Type B pancreatic cell (in vitro differentiated cells): ENCODE measurements around the gene C10orf90. TPM values are rescaled to one million over a fixed set of nuclear protein-coding genes. Genes with fewer than 3 reads are reported as not detected.

Source experiments
- DNase-seq: peaks from one replicate; pipeline ENCODE4 v3.0.0; 2021; ENCODE audit warnings: mixed read lengths; ENCODE audit not compliant: unreplicated experiment; ENCODE audit errors: extremely low spot score
- H3K27ac Mint-ChIP-seq: 2 replicates; pipeline ENCODE4 v1.8.0; 2021; ENCODE audit warnings: mild to moderate bottlenecking, mixed read lengths
- H3K27me3 Mint-ChIP-seq: 2 replicates; pipeline ENCODE4 v1.8.0; 2021; ENCODE audit warnings: mixed read lengths
- H3K36me3 Mint-ChIP-seq: 2 replicates; pipeline ENCODE4 v1.8.0; 2021; ENCODE audit warnings: mixed read lengths
- H3K4me1 Mint-ChIP-seq: one replicate; pipeline ENCODE4 v1.8.0; 2021; ENCODE audit warnings: mixed read lengths; ENCODE audit not compliant: unreplicated experiment
- H3K4me3 Mint-ChIP-seq: 2 replicates; pipeline ENCODE4 v1.8.0; 2021; ENCODE audit warnings: mild to moderate bottlenecking, mixed read lengths
- H3K9me3 Mint-ChIP-seq: 2 replicates; pipeline ENCODE4 v1.8.0; 2021; ENCODE audit warnings: mixed read lengths
- CTCF ChIP-seq: fragments of 200-600 bp; sonication (generic); conservative IDR thresholded peaks from 2 replicates; pipeline ENCODE4 v1.5.0; 2021; ENCODE audit warnings: antibody characterized with exemption, mild to moderate bottlenecking
- total RNA-seq: library from RNA; stranded (reverse); gene quantifications from 2 replicates; pipeline ENCODE4 v1.2.1, GENCODE V29; 2021; ENCODE audit warnings: low replicate concordance

The C10orf90 gene
- total RNA-seq, 1 donor from 2014 or later: 1.5 TPM

- Mint-ChIP-seq H3K4me1 (no peaks in the 10 kb centered on the region), H3K36me3 (no peaks in the 10 kb centered on the region), H3K9me3 (peaks cover 10% of the 10 kb centered on the region), H3K4me3 (no peak overlapping the region), H3K27ac (no peak overlapping the region), H3K27me3 (no peaks in the 10 kb centered on the region)
- no peak for DNase-seq
- no peak for TF ChIP-seq CTCF
Observed at GRCh38 chr10:126499744-126500143, 170.7 kb downstream of the C10orf90 start.

- H3K27me3 Mint-ChIP-seq: no peaks in the 10 kb centered on the region
- H3K27ac Mint-ChIP-seq: no peak overlapping the region
- peaks cover 10% of the 10 kb centered on the region for H3K9me3 Mint-ChIP-seq
- TF ChIP-seq CTCF: no peak
- no peaks in the 10 kb centered on the region for H3K36me3 Mint-ChIP-seq
- no peak overlapping the region for H3K4me3 Mint-ChIP-seq
- DNase-seq: no peak
- no peaks in the 10 kb centered on the region for H3K4me1 Mint-ChIP-seq
Observed at GRCh38 chr10:126497672-126498071, 172.8 kb downstream of the C10orf90 start.

- no peak overlapping the region for H3K4me3 Mint-ChIP-seq
- DNase-seq: no peak
- no peak for TF ChIP-seq CTCF
- no peaks in the 10 kb centered on the region for H3K36me3 Mint-ChIP-seq
- H3K9me3 Mint-ChIP-seq: peaks cover 10% of the 10 kb centered on the region
- no peaks in the 10 kb centered on the region for H3K27me3 Mint-ChIP-seq
- no peak overlapping the region for H3K27ac Mint-ChIP-seq
- H3K4me1 Mint-ChIP-seq: no peaks in the 10 kb centered on the region
Observed at GRCh38 chr10:126496771-126497545, 173.5 kb downstream of the C10orf90 start.

- peaks cover 6% of the 10 kb centered on the region for H3K27me3 Mint-ChIP-seq
Observed at GRCh38 chr10:126491476-126491875, 179.0 kb downstream of the C10orf90 start.

GRCh38 chr10:126481181-126481580 is 189.3 kb downstream of the C10orf90 start:
- TF ChIP-seq CTCF: no peak
- H3K27ac Mint-ChIP-seq: no peak overlapping the region
- no peak overlapping the region for H3K4me3 Mint-ChIP-seq
- no peaks in the 10 kb centered on the region for H3K36me3 Mint-ChIP-seq
- no peak for DNase-seq
- H3K4me1 Mint-ChIP-seq: peaks cover 5% of the 10 kb centered on the region
- peaks cover 4% of the 10 kb centered on the region for H3K27me3 Mint-ChIP-seq
- H3K9me3 Mint-ChIP-seq: no peaks in the 10 kb centered on the region

More at GRCh38 chr10:126491476-126491875, 179.0 kb downstream of the C10orf90 start:
- H3K4me3 Mint-ChIP-seq: no peak overlapping the region
- H3K4me1 Mint-ChIP-seq: no peaks in the 10 kb centered on the region
- no peak overlapping the region for H3K27ac Mint-ChIP-seq
- H3K36me3 Mint-ChIP-seq: no peaks in the 10 kb centered on the region
- TF ChIP-seq CTCF: no peak
- no peak for DNase-seq
- H3K9me3 Mint-ChIP-seq: peaks cover 5% of the 10 kb centered on the region
